Measurements from ENCODE around the gene DVL1. TPM values are rescaled to one million over a fixed set of nuclear protein-coding genes. Genes with fewer than 3 reads are reported as not detected.

The DVL1 gene
- total RNA-seq, 1 experiment from 2014 or later: 71.0 TPM

DNA sequence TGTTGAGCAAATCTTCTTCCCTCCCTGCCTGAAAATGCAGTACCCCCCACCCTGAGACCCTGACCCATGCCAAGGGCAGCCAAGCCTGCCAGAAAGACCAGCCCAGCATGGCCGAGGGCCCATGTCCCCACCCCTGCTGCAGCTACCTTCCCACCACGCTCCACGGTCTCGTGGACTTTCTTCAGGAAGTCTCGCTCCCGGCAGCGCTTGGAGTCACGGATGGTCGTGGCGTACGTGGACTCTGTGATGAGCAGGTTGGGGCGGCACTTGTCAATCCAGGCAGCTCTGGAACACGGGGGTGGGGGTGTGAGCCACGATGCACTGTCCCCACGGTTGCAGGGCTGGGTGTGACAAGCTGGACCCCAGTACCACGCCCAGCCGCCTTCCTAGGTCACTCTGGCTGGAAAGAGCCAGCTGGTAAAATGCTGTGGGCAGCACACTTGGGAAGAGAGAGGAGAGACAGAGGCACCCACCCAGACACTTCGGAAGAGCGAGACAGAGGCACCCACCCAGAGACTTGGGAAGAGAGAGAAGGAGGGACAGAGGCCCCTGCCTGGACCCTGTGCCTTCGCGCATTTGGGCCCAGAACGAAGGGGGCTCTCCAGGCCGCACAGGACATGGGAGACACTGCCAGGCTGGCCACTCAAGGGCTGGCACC is 34.4 kb downstream of the DVL1 start:
- Histone ChIP-seq H3K79me1 (ENCODE audit: insufficient read depth, low read depth, low read length, poor library complexity, severe bottlenecking) (no peaks in the 10 kb centered on the region), H3K56ac (ENCODE audit: insufficient read length, low read depth, low read length) (no peak overlapping the region), H3K23ac (ENCODE audit: insufficient read length, low read depth, low read length) (no peak overlapping the region), H2BK5ac (ENCODE audit: insufficient read length, low read length) (no peak overlapping the region), H3K23me2 (ENCODE audit: insufficient read length, low read depth, low read length, poor library complexity, severe bottlenecking) (no peaks in the 10 kb centered on the region), H2BK20ac (ENCODE audit: low read depth, low read length, poor library complexity, severe bottlenecking) (no peak overlapping the region), H3K14ac (ENCODE audit: insufficient read depth, low read length) (no peak overlapping the region; the same call in 1 of the 2 replicates), H4K5ac (ENCODE audit: insufficient read length, low read depth, low read length) (no peak overlapping the region), H3T11ph (ENCODE audit: low read length) (no peak overlapping the region), H3K4me1 (ENCODE audit: insufficient read depth, low read length) (no peaks in the 10 kb centered on the region; the same call in 1 of the 2 replicates), H2BK15ac (ENCODE audit: low read depth, low read length) (no peak overlapping the region), H3K27me3 (ENCODE audit: insufficient read depth, low read length) (no peaks in the 10 kb centered on the region), H3K27ac (ENCODE audit: insufficient read length, low read depth, low read length) (no peak overlapping the region), H4K20me1 (ENCODE audit: control insufficient read depth, insufficient read depth, insufficient read length) (no peaks in the 10 kb centered on the region), H3K4ac (ENCODE audit: low read depth, low read length) (no peak overlapping the region; the same call in 1 of the 2 replicates), H3K79me2 (ENCODE audit: insufficient read depth, low read length) (no peaks in the 10 kb centered on the region), H3K9ac (ENCODE audit: extremely low read depth, insufficient read length, low read length) (no peak overlapping the region), H3K18ac (ENCODE audit: insufficient read length, low read depth, low read length) (peak overlapping the region; percentile 67), H4K8ac (replicated peaks; ENCODE audit: insufficient read length, low read depth, low read length) (no peak overlapping the region), H3K9me3 (ENCODE audit: control insufficient read depth, low read depth, low read length) (no peaks in the 10 kb centered on the region), H2AFZ (ENCODE audit: low read length) (no peak overlapping the region), H2BK120ac (ENCODE audit: low read depth, low read length, poor library complexity, severe bottlenecking) (no peak overlapping the region), H4K91ac (ENCODE audit: insufficient read length, low read depth, low read length) (no peak overlapping the region), H3K4me2 (ENCODE audit: insufficient read depth, insufficient read length, low read length) (no peak overlapping the region), H2AK5ac (ENCODE audit: insufficient read length, low read length) (no peak overlapping the region), H2BK12ac (ENCODE audit: insufficient read length, low read depth, low read length) (no peak overlapping the region)
- peaks cover 18 to 66% (median 64%) of the 10 kb centered on the region in 3 experiments for H3K36me3 Mint-ChIP-seq (ENCODE audit: insufficient read depth in 1 of 3, low read depth in 3 of 3)
- H3K9me3 Mint-ChIP-seq: no peaks in the 10 kb centered on the region
- no peak for DNase-seq
- TF ChIP-seq, protein P1, sequence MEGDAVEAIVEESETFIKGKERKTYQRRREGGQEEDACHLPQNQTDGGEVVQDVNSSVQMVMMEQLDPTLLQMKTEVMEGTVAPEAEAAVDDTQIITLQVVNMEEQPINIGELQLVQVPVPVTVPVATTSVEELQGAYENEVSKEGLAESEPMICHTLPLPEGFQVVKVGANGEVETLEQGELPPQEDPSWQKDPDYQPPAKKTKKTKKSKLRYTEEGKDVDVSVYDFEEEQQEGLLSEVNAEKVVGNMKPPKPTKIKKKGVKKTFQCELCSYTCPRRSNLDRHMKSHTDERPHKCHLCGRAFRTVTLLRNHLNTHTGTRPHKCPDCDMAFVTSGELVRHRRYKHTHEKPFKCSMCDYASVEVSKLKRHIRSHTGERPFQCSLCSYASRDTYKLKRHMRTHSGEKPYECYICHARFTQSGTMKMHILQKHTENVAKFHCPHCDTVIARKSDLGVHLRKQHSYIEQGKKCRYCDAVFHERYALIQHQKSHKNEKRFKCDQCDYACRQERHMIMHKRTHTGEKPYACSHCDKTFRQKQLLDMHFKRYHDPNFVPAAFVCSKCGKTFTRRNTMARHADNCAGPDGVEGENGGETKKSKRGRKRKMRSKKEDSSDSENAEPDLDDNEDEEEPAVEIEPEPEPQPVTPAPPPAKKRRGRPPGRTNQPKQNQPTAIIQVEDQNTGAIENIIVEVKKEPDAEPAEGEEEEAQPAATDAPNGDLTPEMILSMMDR (conservative IDR thresholded peaks at IDR 0.05): no peak
- H3K4me1 Mint-ChIP-seq: peaks cover 8 to 19% of the 10 kb centered on the region in 2 experiments
- no peaks in the 10 kb centered on the region for H3K27me3 Mint-ChIP-seq (ENCODE audit: low read depth)
- no CpG with 5 or more reads among the region's 23 CpGs for WGBS (ENCODE audit: extremely low coverage, insufficient read length, low lambda C conversion rate)
- H3K27ac Mint-ChIP-seq: peak overlapping the region in 1 of 3 experiments; percentile 67; a peak in 3 of 7 replicates
- H3K4me3 Mint-ChIP-seq: peak overlapping the region in 1 of 2 experiments; percentile 46; a peak in 2 of 5 replicates
